ENCODE measurements around the gene DNLZ.
"Not testable (repeated sequence)": the region's sequence is repeated elsewhere in the genome, so short reads cannot be mapped to it uniquely, and the experiment has no call there.

The DNLZ gene

GRCh38 chr9:136359774-136360718, 3.5 kb downstream of the DNLZ start:
- DNase-seq (ENCODE audit: low spot score) = no peak

- no peak for DNase-seq (ENCODE audit: low spot score)
Measured at GRCh38 chr9:136358888-136359287, 4.7 kb downstream of the DNLZ start.

GRCh38 chr9:136358016-136358415, 5.5 kb downstream of the DNLZ start:
- no peak for DNase-seq (ENCODE audit: low spot score)

GRCh38 chr9:136357202-136357725, 6.3 kb downstream of the DNLZ start:
- DNase-seq (ENCODE audit: low spot score) = no peak

- DNase-seq (ENCODE audit: low spot score) = no peak
Measured at GRCh38 chr9:136355616-136356557, 7.7 kb downstream of the DNLZ start.

GRCh38 chr9:136354592-136355085, 8.9 kb downstream of the DNLZ start:
- DNase-seq (ENCODE audit: low spot score) = peak; percentile 69

GRCh38 chr9:136353757-136354488, 9.6 kb downstream of the DNLZ start:
- DNase-seq (ENCODE audit: low spot score) = no peak

GRCh38 chr9:136353088-136353487, 10.5 kb downstream of the DNLZ start:
- DNase-seq (ENCODE audit: low spot score) = no peak

GRCh38 chr9:136352682-136353081, 10.9 kb downstream of the DNLZ start:
- no peak for DNase-seq (ENCODE audit: low spot score)

- not testable (repeated sequence) for DNase-seq (ENCODE audit: low spot score)
Measured at GRCh38 chr9:136351868-136352267, 11.7 kb downstream of the DNLZ start.

- no peak for DNase-seq (ENCODE audit: low spot score)
Measured at GRCh38 chr9:136351252-136351800, 12.2 kb downstream of the DNLZ start.

- no peak for DNase-seq (ENCODE audit: low spot score)
Measured at GRCh38 chr9:136349546-136349945, 14.0 kb downstream of the DNLZ start.

GRCh38 chr9:136348691-136349090, 14.9 kb downstream of the DNLZ start:
- DNase-seq (ENCODE audit: low spot score) = no peak

- no peak for DNase-seq (ENCODE audit: low spot score)
Measured at GRCh38 chr9:136347472-136348256, 15.9 kb downstream of the DNLZ start.

GRCh38 chr9:136346927-136347465, 16.5 kb downstream of the DNLZ start:
- DNase-seq (ENCODE audit: low spot score) = no peak

GRCh38 chr9:136346157-136346481, 17.4 kb downstream of the DNLZ start:
- DNase-seq (ENCODE audit: low spot score) = no peak

GRCh38 chr9:136345281-136346156, 18.0 kb downstream of the DNLZ start:
- DNase-seq (ENCODE audit: low spot score) = peak; percentile 68

- DNase-seq (ENCODE audit: low spot score) = no peak
Measured at GRCh38 chr9:136344544-136345280, 18.8 kb downstream of the DNLZ start.

GRCh38 chr9:136343884-136344269, 19.7 kb downstream of the DNLZ start:
- no peak for DNase-seq (ENCODE audit: low spot score)

Measured in GM03348 (cell line).